IPS-18c (cell line): ENCODE measurements around the gene RALY.

ENCODE experiments used
- H3K4me3 ChIP-seq: 2 replicates; pipeline ENCODE4 v1.7.0; 2013; ENCODE audit warnings: low read depth, mild to moderate bottlenecking, low read length, moderate library complexity; ENCODE audit not compliant: insufficient read depth
- H3K9me3 ChIP-seq: one replicate; pipeline ENCODE4 v1.6.1; 2013; ENCODE audit warnings: mild to moderate bottlenecking, low read length, moderate library complexity; ENCODE audit not compliant: control insufficient read depth, insufficient read depth

RALY gene

GRCh38 chr20:34060970-34061369 is 67.3 kb downstream of the RALY start:
- Histone ChIP-seq H3K9me3 (no peaks in the 10 kb centered on the region), H3K4me3 (no peak overlapping the region)

DNA sequence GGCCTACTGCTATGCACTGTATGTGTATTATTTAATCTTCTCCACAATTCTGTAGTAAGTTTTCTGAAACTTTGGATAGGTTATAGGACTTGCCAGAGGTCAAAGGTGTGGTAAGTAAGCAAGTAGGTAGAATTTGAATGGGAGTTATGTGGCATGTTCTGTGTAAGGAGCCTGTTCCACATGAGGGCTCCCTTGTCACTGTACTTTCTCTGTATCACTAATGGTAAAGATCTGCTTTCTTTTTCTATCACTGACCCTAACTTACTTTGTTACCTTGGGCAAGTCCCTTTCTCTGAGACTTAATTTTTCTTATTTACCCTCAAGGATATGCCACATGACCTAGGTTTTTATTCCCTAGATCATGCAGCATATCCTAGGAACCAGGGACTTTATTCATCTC is 68.0 kb downstream of the RALY start:
- Histone ChIP-seq H3K9me3 (no peaks in the 10 kb centered on the region), H3K4me3 (no peak overlapping the region)

DNA sequence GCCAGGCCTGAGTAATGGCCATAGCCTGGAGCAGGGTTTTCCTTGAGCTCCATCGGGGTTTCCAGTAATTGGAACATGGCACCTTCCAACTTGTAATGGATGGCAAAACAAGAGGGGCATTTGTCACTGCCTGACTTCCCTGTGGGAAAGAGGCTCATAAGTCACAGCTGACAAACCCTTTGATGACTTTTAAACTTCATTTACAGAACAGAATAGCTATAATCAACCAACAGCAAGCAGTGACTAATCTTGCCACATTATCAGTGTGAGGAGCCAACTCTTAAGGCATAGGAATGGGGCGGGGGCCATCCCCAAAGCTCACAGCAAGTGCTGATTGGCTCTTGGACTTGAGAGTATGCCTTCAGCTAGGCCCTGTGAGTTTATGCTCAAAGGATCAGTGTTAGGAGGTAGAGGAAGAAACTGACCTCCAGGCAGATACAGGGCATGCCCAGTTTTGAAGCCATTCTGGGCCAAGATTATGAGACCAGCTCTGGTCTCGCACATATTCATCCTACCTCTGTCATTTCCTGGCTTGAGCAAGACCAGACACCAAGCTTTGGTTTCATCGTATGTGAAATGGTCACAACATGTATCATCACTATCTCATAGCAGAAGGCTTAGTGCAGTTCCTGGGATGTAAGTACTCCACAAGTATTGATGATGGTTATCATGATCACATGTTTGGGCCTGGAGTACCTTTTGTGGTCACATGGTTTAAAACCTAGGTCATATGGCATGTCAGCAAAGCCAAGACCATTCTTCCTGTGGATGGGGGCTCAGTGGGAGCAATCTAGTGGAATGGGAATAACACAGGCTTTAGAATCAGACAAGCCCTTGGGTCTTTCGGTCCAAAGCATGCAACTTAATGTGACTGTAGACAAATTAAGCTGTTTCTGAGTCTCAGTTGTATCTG is 69.1 kb downstream of the RALY start:
- Histone ChIP-seq H3K4me3 (no peak overlapping the region), H3K9me3 (no peaks in the 10 kb centered on the region)

DNA sequence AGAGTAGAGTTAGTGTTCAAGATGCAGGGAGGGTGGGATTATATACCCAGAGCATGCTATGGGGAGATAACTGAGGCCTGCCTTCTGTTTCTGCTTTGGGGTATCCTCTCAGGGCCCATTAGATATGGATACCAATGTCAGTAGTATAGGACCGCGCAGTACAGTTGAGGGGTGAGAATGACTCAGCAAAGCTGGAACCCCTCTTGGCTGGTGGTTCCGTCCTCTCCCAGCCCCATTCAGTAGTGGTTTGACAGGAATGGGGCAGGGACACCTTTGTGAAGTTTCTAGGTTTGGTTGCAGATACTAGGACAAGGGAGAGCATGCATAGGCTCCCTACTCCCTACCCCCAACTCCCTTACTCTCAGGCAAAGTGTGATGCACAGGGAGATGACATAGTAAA is 70.6 kb downstream of the RALY start:
- no peaks in the 10 kb centered on the region for H3K9me3 ChIP-seq
- H3K4me3 ChIP-seq, result no peak overlapping the region

DNA sequence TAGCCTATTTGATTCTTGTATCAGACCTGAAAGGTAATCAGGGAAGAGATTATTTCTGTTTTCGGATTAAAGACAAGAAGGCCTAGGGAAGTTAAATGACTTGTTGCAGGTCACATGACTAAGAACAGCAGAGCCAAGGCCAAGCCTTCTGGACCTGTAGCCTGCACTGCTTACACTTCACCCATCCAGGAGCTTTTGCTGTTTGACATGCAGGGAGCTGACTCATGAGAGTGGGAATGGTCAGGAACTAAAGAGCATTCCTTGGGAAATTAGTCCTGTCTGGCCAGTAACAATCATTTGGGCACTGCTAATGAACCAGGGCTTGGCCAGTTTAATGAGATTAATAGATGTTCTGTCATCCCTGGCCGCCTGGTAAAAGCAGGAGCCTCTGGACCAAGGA is 71.5 kb downstream of the RALY start:
- no peaks in the 10 kb centered on the region for H3K9me3 ChIP-seq
- no peak overlapping the region for H3K4me3 ChIP-seq

- Histone ChIP-seq H3K9me3 (no peaks in the 10 kb centered on the region), H3K4me3 (no peak overlapping the region)
Measured at GRCh38 chr20:34066476-34067090, 72.9 kb downstream of the RALY start.

DNA sequence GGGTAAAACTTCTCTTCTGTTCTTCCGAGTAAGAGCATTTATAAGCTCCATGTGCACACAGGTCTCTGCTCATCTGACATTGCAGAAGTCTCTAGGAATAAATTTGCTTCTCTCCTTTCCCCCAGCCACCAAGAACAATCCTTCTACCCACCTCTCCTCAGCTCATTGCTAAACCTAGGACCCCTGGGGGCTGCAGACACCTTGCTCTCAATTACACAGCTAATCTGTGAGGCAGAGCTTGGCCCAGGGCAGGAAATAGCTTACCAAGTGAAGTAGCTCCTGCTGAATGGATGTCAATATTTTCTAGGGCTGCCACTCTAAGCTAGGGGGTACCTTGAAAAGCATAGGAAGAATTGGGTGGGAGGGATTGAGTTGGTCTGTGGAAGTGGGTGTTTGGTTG is 74.3 kb downstream of the RALY start:
- Histone ChIP-seq H3K4me3 (no peak overlapping the region), H3K9me3 (no peaks in the 10 kb centered on the region)

GRCh38 chr20:34069341-34070078 is 75.8 kb downstream of the RALY start:
- Histone ChIP-seq H3K4me3 (no peak overlapping the region), H3K9me3 (no peaks in the 10 kb centered on the region)

- no peaks in the 10 kb centered on the region for H3K9me3 ChIP-seq
- H3K4me3 ChIP-seq, result no peak overlapping the region
Measured at GRCh38 chr20:34070079-34070439, 76.3 kb downstream of the RALY start.

- H3K4me3 ChIP-seq, result no peak overlapping the region
- H3K9me3 ChIP-seq, result no peaks in the 10 kb centered on the region
Measured at GRCh38 chr20:34070859-34071258, 77.1 kb downstream of the RALY start.

GRCh38 chr20:34072076-34072475 is 78.4 kb downstream of the RALY start:
- no peak overlapping the region for H3K4me3 ChIP-seq
- H3K9me3 ChIP-seq, result no peaks in the 10 kb centered on the region

DNA sequence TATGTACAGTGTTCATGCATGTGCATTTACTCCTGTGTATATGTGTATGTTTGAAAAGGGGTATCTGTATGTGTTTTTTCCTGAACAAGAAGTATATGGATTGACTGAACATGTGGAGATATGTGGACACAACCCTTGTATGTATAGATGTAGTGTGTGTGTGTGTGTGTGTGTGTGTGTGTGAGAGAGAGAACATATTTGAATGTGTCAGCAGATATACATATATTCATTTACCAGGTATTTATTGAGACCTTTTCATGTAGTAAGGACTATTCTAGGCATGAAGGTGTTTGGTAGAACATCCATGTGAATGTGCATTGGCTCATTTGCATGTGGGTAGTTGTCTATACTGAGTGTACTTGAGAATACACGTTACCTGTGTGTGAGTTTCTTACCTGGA is 79.1 kb downstream of the RALY start:
- Histone ChIP-seq H3K4me3 (no peak overlapping the region), H3K9me3 (no peaks in the 10 kb centered on the region)

- Histone ChIP-seq H3K4me3 (no peak overlapping the region), H3K9me3 (no peaks in the 10 kb centered on the region)
Measured at GRCh38 chr20:34074101-34074760, 80.5 kb downstream of the RALY start.

DNA sequence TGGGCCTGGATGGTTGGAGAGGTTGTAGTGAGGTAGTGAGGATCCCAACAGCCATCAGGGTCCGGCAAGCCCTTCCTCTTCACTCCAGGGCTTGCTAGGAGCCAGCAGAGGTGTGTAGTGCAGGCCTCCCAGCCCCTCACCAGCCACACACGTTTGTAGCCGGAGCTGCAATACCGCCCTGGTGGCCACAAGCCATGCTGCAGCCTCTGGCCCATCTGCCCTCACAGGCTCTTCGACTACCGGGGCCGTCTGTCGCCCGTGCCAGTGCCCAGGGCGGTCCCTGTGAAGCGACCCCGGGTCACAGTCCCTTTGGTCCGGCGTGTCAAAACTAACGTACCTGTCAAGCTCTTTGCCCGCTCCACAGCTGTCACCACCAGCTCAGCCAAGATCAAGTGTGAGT is 81.9 kb downstream of the RALY start:
- Histone ChIP-seq H3K9me3 (no peaks in the 10 kb centered on the region), H3K4me3 (no peak overlapping the region)

DNA sequence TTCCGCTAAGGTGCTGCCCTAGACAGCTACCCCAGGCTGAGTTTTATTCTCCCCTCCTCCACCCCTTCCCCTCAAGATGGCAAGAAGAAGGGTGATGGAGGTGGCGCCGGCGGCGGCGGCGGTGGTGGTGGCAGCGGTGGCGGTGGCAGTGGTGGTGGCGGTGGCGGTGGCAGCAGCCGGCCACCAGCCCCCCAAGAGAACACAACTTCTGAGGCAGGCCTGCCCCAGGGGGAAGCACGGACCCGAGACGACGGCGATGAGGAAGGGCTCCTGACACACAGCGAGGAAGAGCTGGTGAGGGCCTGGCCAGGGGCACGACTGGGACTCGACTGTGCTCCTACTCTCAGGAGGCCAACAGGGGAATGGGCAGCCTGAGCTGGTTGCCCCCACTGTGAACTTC is 83.2 kb downstream of the RALY start:
- Histone ChIP-seq H3K4me3 (no peak overlapping the region), H3K9me3 (no peaks in the 10 kb centered on the region)

- Histone ChIP-seq H3K9me3 (no peaks in the 10 kb centered on the region), H3K4me3 (no peak overlapping the region)
Measured at GRCh38 chr20:34078540-34078939, 84.8 kb downstream of the RALY start.

DNA sequence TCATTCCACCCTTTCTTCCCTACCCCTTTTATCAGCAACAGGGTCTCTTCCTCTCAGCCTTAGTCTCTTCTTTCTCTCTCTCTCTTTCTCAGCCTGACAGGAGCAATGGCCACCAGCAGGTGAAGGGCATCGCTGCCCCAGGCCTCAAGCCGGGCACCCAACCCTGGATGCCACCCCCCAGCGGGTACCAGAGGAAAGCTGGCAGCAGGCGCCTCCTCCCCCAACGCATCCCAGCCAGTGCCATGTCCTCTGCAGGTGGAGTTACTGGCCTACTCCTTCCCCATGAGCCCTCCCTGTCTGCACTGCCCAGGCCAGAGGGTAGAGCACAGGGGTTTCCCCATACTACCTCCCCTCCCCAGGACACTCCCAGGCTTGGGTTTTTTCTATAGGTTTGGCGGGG is 86.1 kb downstream of the RALY start:
- Histone ChIP-seq H3K4me3 (no peak overlapping the region), H3K9me3 (no peaks in the 10 kb centered on the region)
